K562 (cell line): ENCODE measurements around the gene SLC29A2. TPM values are rescaled to one million over a fixed set of nuclear protein-coding genes. Genes with fewer than 3 reads are reported as not detected.

Experiments used
- AFF1 ChIP-seq, 2 experiments: fragments of 450-650 bp; IDR thresholded peaks; 2 replicates each; pipeline ENCODE4 v1.6.1; 2018; ENCODE audit warnings: mild to moderate bottlenecking in 2 of 2, low read depth in 1 of 2; ENCODE audit not compliant: partially characterized antibody in 2 of 2
- BRCA1 ChIP-seq, 2 experiments: fragments of 450-650 bp in 1 of 2; sonication (generic) in 1 of 2; formaldehyde crosslinking in 1 of 2; IDR thresholded peaks; 2 replicates each; pipeline versions ENCODE4 v1.5.0 to v1.6.1; 2017 to 2020; ENCODE audit warnings: mild to moderate bottlenecking in 1 of 2, missing genetic modification reagents in 1 of 2
- DACH1 ChIP-seq: fragments of 450-650 bp; IDR thresholded peaks from 2 replicates; pipeline ENCODE4 v1.6.1; 2018; ENCODE audit not compliant: partially characterized antibody
- GATAD2A ChIP-seq: fragments of 450-650 bp; IDR thresholded peaks from 2 replicates; pipeline ENCODE4 v1.6.1; 2017
- HNRNPLL ChIP-seq: fragments of 200-400 bp; formaldehyde crosslinking; IDR thresholded peaks from 2 replicates; pipeline ENCODE4 v1.6.1; 2017; ENCODE audit warnings: low read length, low read depth, mild to moderate bottlenecking; ENCODE audit not compliant: poor library complexity, severe bottlenecking
- MGA ChIP-seq: fragments of 450-650 bp; IDR thresholded peaks from 2 replicates; pipeline ENCODE4 v1.6.1; 2016; ENCODE audit warnings: mild to moderate bottlenecking, moderate library complexity
- NFXL1 ChIP-seq: fragments of 450-650 bp; formaldehyde crosslinking; IDR thresholded peaks from 2 replicates; pipeline ENCODE4 v1.4.0; 2021; ENCODE audit warnings: mild to moderate bottlenecking
- PML ChIP-seq: IDR thresholded peaks from 2 replicates; pipeline ENCODE4 v1.6.1; 2012; ENCODE audit warnings: low read length, inconsistent platforms
- RFX5 ChIP-seq: IDR thresholded peaks from 2 replicates; pipeline ENCODE4 v1.6.1; 2011; ENCODE audit warnings: low read depth, mild to moderate bottlenecking, improper control_type of control experiment, low read length
- STAT5A ChIP-seq: IDR thresholded peaks from 2 replicates; pipeline ENCODE4 v1.6.1; 2012; ENCODE audit warnings: low read length, inconsistent platforms, borderline replicate concordance
- polyA plus RNA-seq, 8 experiments: library from polyadenylated mRNA; depleted of rRNA in 4 of 8; stranded (reverse) in 5 of 8; unstranded in 3 of 8; fragments of >200 nt; fragmentation: Nextera tagmentation in 2 of 8; fragmentation: Illumina TruSeq in 1 of 8; extraction: Ambion mirVana in 2 of 8; extraction: Trizol in 1 of 8; gene quantifications; 2 replicates each; pipeline versions ENCODE4 v1.2.1 to v1.2.3, GENCODE V29; 2011 to 2014; ENCODE audit warnings: inconsistent platforms in 1 of 8, missing spikeins in 1 of 8
- total RNA-seq, 7 experiments: library from RNA; depleted of rRNA in 6 of 7; stranded (reverse); fragments of >200 nt in 6 of 7; fragmentation: Illumina TruSeq in 2 of 7; extraction: Trizol in 2 of 7; gene quantifications; 2 replicates each; pipeline versions ENCODE4 v1.2.1 to v1.2.3, GENCODE V29; 2011 to 2021; ENCODE audit warnings: low replicate concordance in 1 of 7

The SLC29A2 gene
- total and polyA plus RNA-seq, 9 of the 15 experiments (the other 6 are each of a cell fraction or from before 2014, with no cell fraction given): 2.4 to 48.6 (median 14.2) TPM

GRCh38 chr11:66344550-66345315 is 26.8 kb downstream of the SLC29A2 start, which contains the start of gene BRMS1 (continued):
- TF ChIP-seq NFXL1 (CRISPR knock-in tag): no peak
- TF ChIP-seq HNRNPLL: peak; percentile 77
- peak; percentile 50; the same call in 1 of the 2 replicates for TF ChIP-seq PML
- peak in 1 of 2 experiments; percentile 74 for TF ChIP-seq AFF1 (IDR thresholded peaks at IDR 0.05; ENCODE audit: low read depth in 1 of 2, partially characterized antibody in 2 of 2)
- TF ChIP-seq BRCA1 (IDR thresholded peaks at IDR 0.05): no peak
- no peak for TF ChIP-seq BRCA1 (CRISPR knock-in tag; IDR thresholded peaks at IDR 0.05)
- no peak for TF ChIP-seq RFX5
- no peak for TF ChIP-seq STAT5A
- TF ChIP-seq MGA: no peak
- TF ChIP-seq DACH1: no peak
- TF ChIP-seq GATAD2A: no peak
